HCT116 (cell line): ENCODE results near the gene ARHGEF3. TPM values are rescaled to one million over a fixed set of nuclear protein-coding genes. Genes with fewer than 3 reads are reported as not detected.

Experiments
- ATAC-seq: fragments of 200-7000 bp; cut with Tn5 transposase; 2 replicates; pipeline ENCODE4 v1.9.1; 2020; ENCODE audit warnings: mild to moderate bottlenecking, moderate library complexity
- BruUV-seq: library from RNA; stranded (reverse); fragments of 400-500 nt; replicated peaks from 2 replicates; lab custom pipeline; 2021; lab: Mats Ljungman, UMichigan
- CTCF ChIA-PET: fragments of 300-600 bp; sonication (Branson Sonifier 250); formaldehyde crosslinking; loops from one replicate; lab custom pipeline; 2021; ENCODE audit warnings: antibody characterized with exemption; lab: Charles Lee
- POLR2A ChIA-PET: fragments of 300-600, 350-600 bp; sonication (Branson Sonifier 250); formaldehyde crosslinking; loops from one replicate; lab custom pipeline; 2021; ENCODE audit warnings: antibody characterized with exemption; lab: Charles Lee
- RAD21 ChIA-PET, 2 experiments: fragments of 300-600 bp; sonication (Branson Sonifier 250); formaldehyde crosslinking; loops; one replicate each; lab custom pipeline; 2023; ENCODE audit warnings: low total read pairs in 2 of 2; ENCODE audit not compliant: uncharacterized antibody in 2 of 2, unreplicated experiment in 2 of 2, low non-redundant PET in 1 of 2; lab: Charles Lee
- DNase-seq: peaks from one replicate; pipeline ENCODE4 v3.0.0-alpha.2; 2010; ENCODE audit warnings: low read depth, low spot score
- H2AFZ ChIP-seq: fragments of 200-600 bp; shearing (Covaris generic), sonication (generic); 2 replicates; pipeline ENCODE4 v1.6.1; 2017; ENCODE audit warnings: low read depth, mixed run types, mixed read lengths, antibody characterized with exemption, low read length; ENCODE audit not compliant: poor library complexity, severe bottlenecking
- H3K27ac ChIP-seq: 2 replicates; pipeline ENCODE4 v1.5.1; 2012; ENCODE audit warnings: low read depth, low read length
- H3K27me3 ChIP-seq: fragments of 200-600 bp; sonication (generic); 2 replicates; pipeline ENCODE4 v1.6.1; 2016; ENCODE audit warnings: mixed run types, low read length, mixed read lengths; ENCODE audit not compliant: insufficient read depth
- H3K36me3 ChIP-seq, 2 experiments: fragments of 200-500 bp in 1 of 2; fragments of 200-600 bp in 1 of 2; sonication (Bioruptor generic) in 1 of 2; sonication (generic) in 1 of 2; 2 replicates each; pipeline versions ENCODE4 v1.5.1 to v1.6.1; 2014 to 2016; ENCODE audit warnings: low read length in 2 of 2, inconsistent platforms in 1 of 2, mixed read lengths in 1 of 2, mixed run types in 1 of 2; ENCODE audit not compliant: insufficient read depth in 2 of 2, control insufficient read depth in 1 of 2
- H3K4me1 ChIP-seq, 2 experiments: fragments of 200-600 bp in 1 of 2; sonication (generic) in 1 of 2; 2 replicates each; pipeline versions ENCODE4 v1.5.1 to v1.6.1; 2012 to 2017; ENCODE audit warnings: low read length in 2 of 2, inconsistent platforms in 1 of 2, mild to moderate bottlenecking in 1 of 2, mixed read lengths in 1 of 2, mixed run types in 1 of 2, moderate library complexity in 1 of 2; ENCODE audit not compliant: insufficient read depth in 2 of 2, control insufficient read depth in 1 of 2
- H3K4me2 ChIP-seq: fragments of 200-600 bp; sonication (generic); 2 replicates; pipeline ENCODE4 v1.6.1; 2017; ENCODE audit warnings: mixed run types, low read length, mixed read lengths
- H3K4me3 ChIP-seq, 2 experiments: fragments of 200-600 bp in 1 of 2; sonication (generic) in 1 of 2; replicated peaks in 1 of 2; 2 replicates each; pipeline ENCODE4 v1.5.1; 2011 to 2016; ENCODE audit warnings: low read length in 2 of 2, control low read depth in 1 of 2, low read depth in 1 of 2, mild to moderate bottlenecking in 1 of 2, mixed read lengths in 1 of 2, mixed run types in 1 of 2
- H3K79me2 ChIP-seq: fragments of 200-600 bp; sonication (generic); 2 replicates; pipeline ENCODE4 v1.6.1; 2017; ENCODE audit warnings: mild to moderate bottlenecking, mixed run types, low read length, moderate library complexity, mixed read lengths; ENCODE audit not compliant: insufficient read depth
- H3K9ac ChIP-seq: fragments of 200-600 bp; sonication (generic); 2 replicates; pipeline ENCODE4 v1.6.1; 2016; ENCODE audit warnings: low read length, mixed read lengths
- H3K9me2 ChIP-seq: fragments of 200-600 bp; sonication (generic), shearing (Covaris generic); 2 replicates; pipeline ENCODE4 v1.6.1; 2017; ENCODE audit warnings: mixed run types, mild to moderate bottlenecking, moderate library complexity; ENCODE audit not compliant: insufficient read depth
- H3K9me3 ChIP-seq, 2 experiments: fragments of 200-500 bp in 1 of 2; fragments of 200-600 bp in 1 of 2; sonication (Bioruptor generic) in 1 of 2; sonication (generic) in 1 of 2; 2 replicates each; pipeline ENCODE4 v1.6.1; 2014 to 2017; ENCODE audit warnings: low read length in 2 of 2, mixed read lengths in 2 of 2, inconsistent platforms in 1 of 2, low read depth in 1 of 2, mild to moderate bottlenecking in 1 of 2, mixed run types in 1 of 2, moderate library complexity in 1 of 2; ENCODE audit not compliant: control insufficient read depth in 1 of 2, insufficient read depth in 1 of 2
- H4K20me1 ChIP-seq: fragments of 200-600 bp; sonication (generic), shearing (Covaris generic); 2 replicates; pipeline ENCODE4 v1.6.1; 2017; ENCODE audit warnings: mixed run types, mild to moderate bottlenecking, moderate library complexity; ENCODE audit not compliant: insufficient read depth
- ATF3 ChIP-seq: IDR thresholded peaks from 2 replicates; pipeline ENCODE4 v1.6.1; 2012
- CBX3 ChIP-seq: IDR thresholded peaks from 2 replicates; pipeline ENCODE4 v1.6.1; 2012; ENCODE audit warnings: low read depth
- CTCF ChIP-seq, 3 experiments: fragments of 200-600 bp in 1 of 3; sonication (generic) in 1 of 3; IDR thresholded peaks in 2 of 3; conservative IDR thresholded peaks in 1 of 3; 2 replicates each; pipeline ENCODE4 v1.5.1; 2012 to 2017; ENCODE audit warnings: low read depth in 2 of 3, low read length in 2 of 3, antibody characterized with exemption in 1 of 3, borderline replicate concordance in 1 of 3, control low read depth in 1 of 3, mild to moderate bottlenecking in 1 of 3, mixed read lengths in 1 of 3, mixed run types in 1 of 3, moderate library complexity in 1 of 3; ENCODE audit not compliant: insufficient read depth in 1 of 3
- EGR1 ChIP-seq: IDR thresholded peaks from 2 replicates; pipeline ENCODE4 v1.6.1; 2012; ENCODE audit warnings: low read depth
- ELF1 ChIP-seq: IDR thresholded peaks from 2 replicates; pipeline ENCODE4 v1.6.1; 2012; ENCODE audit warnings: low read depth, borderline replicate concordance
- EZH2phosphoT487 ChIP-seq: fragments of 200-600 bp; IDR thresholded peaks from 2 replicates; pipeline ENCODE4 v1.6.1; 2018; ENCODE audit warnings: antibody characterized with exemption, borderline replicate concordance
- FOSL1 ChIP-seq: IDR thresholded peaks from 2 replicates; pipeline ENCODE4 v1.6.1; 2012; ENCODE audit warnings: low read depth
- JUND ChIP-seq: IDR thresholded peaks from 2 replicates; pipeline ENCODE4 v1.6.1; 2012
- MAX ChIP-seq: IDR thresholded peaks from 2 replicates; pipeline ENCODE4 v1.6.1; 2012
- POLR2A ChIP-seq: IDR thresholded peaks from 2 replicates; pipeline ENCODE4 v1.7.0; 2011; ENCODE audit warnings: borderline replicate concordance; ENCODE audit not compliant: insufficient read depth, insufficient read length; ENCODE audit errors: extremely low read depth
- POLR2AphosphoS5 ChIP-seq: IDR thresholded peaks from 2 replicates; pipeline ENCODE4 v1.6.1; 2011; ENCODE audit warnings: mild to moderate bottlenecking, low read depth, low read length, moderate library complexity
- RAD21 ChIP-seq: IDR thresholded peaks from 2 replicates; pipeline ENCODE4 v1.6.1; 2012; ENCODE audit warnings: low read depth, mild to moderate bottlenecking
- SIN3A ChIP-seq: IDR thresholded peaks from 2 replicates; pipeline ENCODE4 v1.6.1; 2012; ENCODE audit warnings: low read depth
- SP1 ChIP-seq: IDR thresholded peaks from 2 replicates; pipeline ENCODE4 v1.6.1; 2012; ENCODE audit warnings: low read depth
- SRF ChIP-seq: IDR thresholded peaks from 2 replicates; pipeline ENCODE4 v1.6.1; 2012; ENCODE audit warnings: low read depth
- TCF7L2 ChIP-seq: IDR thresholded peaks from 2 replicates; pipeline ENCODE4 v1.7.0; 2011; ENCODE audit warnings: borderline replicate concordance, inconsistent platforms; ENCODE audit not compliant: insufficient read depth, insufficient read length; ENCODE audit errors: extremely low read depth
- YY1 ChIP-seq: IDR thresholded peaks from 2 replicates; pipeline ENCODE4 v1.6.1; 2011; ENCODE audit warnings: low read length, low read depth, moderate library complexity, mild to moderate bottlenecking; ENCODE audit not compliant: insufficient replicate concordance; ENCODE audit errors: extremely low read depth
- ZBTB33 ChIP-seq: IDR thresholded peaks from 2 replicates; pipeline ENCODE4 v1.6.1; 2011; ENCODE audit warnings: mild to moderate bottlenecking, low read length, moderate library complexity; ENCODE audit not compliant: insufficient replicate concordance; ENCODE audit errors: extremely low read depth
- ZFX ChIP-seq: fragments of 450-650 bp; IDR thresholded peaks from 2 replicates; pipeline ENCODE4 v1.6.1; 2017
- ZNF274 ChIP-seq: fragments of 200-500 bp; sonication (Bioruptor generic); IDR thresholded peaks from 2 replicates; pipeline ENCODE4 v1.6.1; 2014; ENCODE audit warnings: mild to moderate bottlenecking, low read depth, low read length, inconsistent platforms
- intact Hi-C: fragments of 100-400 bp; cut with micrococcal nuclease; formaldehyde crosslinking; loops from 2 replicates; pipeline ENCODE4 v1.10.0; 2022
- total RNA-seq: library from RNA; stranded (reverse); gene quantifications from one replicate; pipeline ENCODE4 v1.2.1, GENCODE V29; 2021; ENCODE audit not compliant: unreplicated experiment

ARHGEF3 gene
- total RNA-seq, 1 experiment from 2014 or later = 18.1 TPM

GRCh38 chr3:56810577-56811545, 9.1 kb upstream of the ARHGEF3 start:
- Histone ChIP-seq H4K20me1 (no peaks in the 10 kb centered on the region), H3K9me3 (no peaks in the 10 kb centered on the region), H3K27me3 (no peaks in the 10 kb centered on the region), H2AFZ (no peak overlapping the region), H3K79me2 (no peaks in the 10 kb centered on the region), H3K4me2 (no peak overlapping the region), H3K36me3 (no peaks in the 10 kb centered on the region), H3K9me2 (no peaks in the 10 kb centered on the region), H3K9ac (no peak overlapping the region), H3K4me1 (peaks cover 6 to 16% of the 10 kb centered on the region in 2 experiments; a peak in 3 of 4 replicates), H3K4me3 (no peak overlapping the region), H3K27ac (no peak overlapping the region)
- POLR2A ChIA-PET = interaction anchor here (0.6 kb wide), 1 partner anchor 261 kb away, joined by 3 read pairs; no protein-coding TSS in a partner anchor
- CTCF ChIA-PET = interaction anchor here (1.6 to 1.8 kb wide), 2 partner anchors 10 to 12 kb away, joined by 6 to 9 read pairs; partner anchors contain the start of gene ARHGEF3
- intact Hi-C loops = no loop called here
- BruUV-seq = no TSS peak
- no peak for DNase-seq
- no peak for TF ChIP-seq JUND
- no peak for TF ChIP-seq SRF
- TF ChIP-seq ZFX = no peak
- no peak for TF ChIP-seq POLR2AphosphoS5
- no peak for TF ChIP-seq YY1
- no peak for TF ChIP-seq MAX
- no peak for TF ChIP-seq ZNF274
- no peak for TF ChIP-seq SP1
- no peak for TF ChIP-seq FOSL1
- TF ChIP-seq ELF1 = no peak
- no peak for TF ChIP-seq EGR1
- TF ChIP-seq CTCF (IDR thresholded peaks at IDR 0.05 in 2 of 3, conservative IDR thresholded peaks at IDR 0.05 in 1 of 3; ENCODE audit: borderline replicate concordance in 1 of 3, insufficient read depth in 1 of 3, low read depth in 2 of 3, low read length in 2 of 3) = no peak
- no peak for TF ChIP-seq EZH2phosphoT487
- no peak for TF ChIP-seq SIN3A
- no peak for TF ChIP-seq CBX3
- TF ChIP-seq ATF3 = no peak
- no peak for TF ChIP-seq POLR2A
- no peak for TF ChIP-seq ZBTB33
- no peak for TF ChIP-seq RAD21
- TF ChIP-seq TCF7L2 = no peak
- RAD21 ChIA-PET = no interaction called here
- ATAC-seq = no peak
